Neutrophil (primary cell): ENCODE results near the gene CTDNEP1.

ENCODE experiments used
- H3K27ac ChIP-seq: fragments of 200-600 bp; sonication (generic); 2 replicates; pipeline ENCODE4 v1.5.1; 2016; ENCODE audit warnings: mild to moderate bottlenecking, moderate library complexity
- H3K27me3 ChIP-seq: fragments of 200-600 bp; sonication (generic); 2 replicates; pipeline ENCODE4 v1.6.0; 2016; ENCODE audit warnings: mild to moderate bottlenecking
- H3K36me3 ChIP-seq: fragments of 200-600 bp; sonication (generic); 2 replicates; pipeline ENCODE4 v1.5.1; 2017
- H3K4me1 ChIP-seq, 2 experiments: fragments of 200-600 bp in 1 of 2; sonication (generic) in 1 of 2; 1 replicate in 1 of 2; 2 replicates in 1 of 2; pipeline versions ENCODE4 v1.5.1 to v1.6.1; 2013 to 2016; ENCODE audit warnings: low read depth in 1 of 2, low read length in 1 of 2, mild to moderate bottlenecking in 1 of 2, moderate library complexity in 1 of 2; ENCODE audit not compliant: control insufficient read depth in 1 of 2, insufficient read depth in 1 of 2
- H3K4me3 ChIP-seq, 2 experiments: fragments of 200-600 bp in 1 of 2; sonication (generic) in 1 of 2; 1 replicate in 1 of 2; 2 replicates in 1 of 2; pipeline ENCODE4 v1.5.1; 2013 to 2016; ENCODE audit warnings: low read depth in 1 of 2, low read length in 1 of 2, mild to moderate bottlenecking in 1 of 2, moderate library complexity in 1 of 2
- H3K9me3 ChIP-seq: fragments of 200-600 bp; sonication (generic); 2 replicates; pipeline ENCODE4 v1.5.1; 2016
- TF ChIP-seq, protein P1 (sequence below): fragments of 200-600 bp; sonication (generic); IDR thresholded peaks from 2 replicates; pipeline ENCODE4 v1.5.1; 2016; ENCODE audit warnings: antibody characterized with exemption

The CTDNEP1 gene

DNA sequence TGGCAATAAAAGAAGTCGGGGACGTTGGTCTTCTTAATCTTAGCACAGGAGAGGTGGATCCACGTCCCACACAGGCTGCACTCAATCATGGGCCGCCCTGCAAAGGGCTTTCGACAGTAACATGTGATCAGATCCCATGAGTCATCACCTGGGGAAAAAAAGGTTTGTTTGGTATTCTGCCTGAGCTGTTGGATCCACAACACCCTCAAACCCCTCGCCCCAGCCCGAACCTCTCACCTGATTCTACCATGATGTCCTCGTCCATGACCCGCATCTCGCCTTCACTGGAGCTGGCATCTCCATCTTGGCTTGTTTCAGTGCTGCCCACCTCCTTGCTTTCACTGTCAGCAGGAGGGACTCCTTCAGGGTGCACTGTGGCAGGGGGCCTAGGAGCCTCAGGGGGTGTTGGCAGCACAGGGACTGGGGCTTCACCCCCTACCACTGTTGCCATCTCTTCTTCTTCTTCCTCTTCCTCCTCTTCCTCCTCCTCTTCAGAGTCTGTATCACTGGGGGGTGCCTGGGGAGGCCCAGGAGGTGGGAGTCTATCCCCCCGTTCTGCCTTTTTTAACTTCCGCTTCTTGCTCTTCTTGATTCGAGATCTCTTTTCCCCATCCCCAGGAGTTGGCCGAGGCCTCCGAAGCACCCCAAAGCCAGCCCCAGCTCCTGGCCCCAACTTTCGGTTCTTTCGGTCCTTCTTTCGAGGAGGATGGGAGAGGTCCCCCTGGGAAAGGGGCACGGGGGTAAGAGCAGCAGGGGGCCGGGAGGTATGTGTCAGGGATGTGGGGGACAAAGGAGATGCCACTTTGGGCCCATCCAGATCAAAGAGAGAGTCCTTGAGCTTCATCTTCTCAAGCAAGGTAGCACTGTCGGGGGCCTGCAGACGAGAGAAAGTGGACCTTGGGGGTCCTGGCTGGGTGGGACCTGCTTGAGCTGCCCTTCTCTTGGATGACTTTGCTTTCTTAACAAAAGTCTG is 15.6 kb downstream of the CTDNEP1 start:
- TF ChIP-seq, protein P1, sequence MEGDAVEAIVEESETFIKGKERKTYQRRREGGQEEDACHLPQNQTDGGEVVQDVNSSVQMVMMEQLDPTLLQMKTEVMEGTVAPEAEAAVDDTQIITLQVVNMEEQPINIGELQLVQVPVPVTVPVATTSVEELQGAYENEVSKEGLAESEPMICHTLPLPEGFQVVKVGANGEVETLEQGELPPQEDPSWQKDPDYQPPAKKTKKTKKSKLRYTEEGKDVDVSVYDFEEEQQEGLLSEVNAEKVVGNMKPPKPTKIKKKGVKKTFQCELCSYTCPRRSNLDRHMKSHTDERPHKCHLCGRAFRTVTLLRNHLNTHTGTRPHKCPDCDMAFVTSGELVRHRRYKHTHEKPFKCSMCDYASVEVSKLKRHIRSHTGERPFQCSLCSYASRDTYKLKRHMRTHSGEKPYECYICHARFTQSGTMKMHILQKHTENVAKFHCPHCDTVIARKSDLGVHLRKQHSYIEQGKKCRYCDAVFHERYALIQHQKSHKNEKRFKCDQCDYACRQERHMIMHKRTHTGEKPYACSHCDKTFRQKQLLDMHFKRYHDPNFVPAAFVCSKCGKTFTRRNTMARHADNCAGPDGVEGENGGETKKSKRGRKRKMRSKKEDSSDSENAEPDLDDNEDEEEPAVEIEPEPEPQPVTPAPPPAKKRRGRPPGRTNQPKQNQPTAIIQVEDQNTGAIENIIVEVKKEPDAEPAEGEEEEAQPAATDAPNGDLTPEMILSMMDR = no peak
- no peaks in the 10 kb centered on the region for H3K9me3 ChIP-seq
- H3K4me3 ChIP-seq = no peak overlapping the region
- peak overlapping the region; percentile 99 for H3K27ac ChIP-seq
- H3K4me1 ChIP-seq = peaks cover 56% of the 10 kb centered on the region in 2 experiments
- no peaks in the 10 kb centered on the region for H3K27me3 ChIP-seq
- peaks cover 43% of the 10 kb centered on the region for H3K36me3 ChIP-seq

DNA sequence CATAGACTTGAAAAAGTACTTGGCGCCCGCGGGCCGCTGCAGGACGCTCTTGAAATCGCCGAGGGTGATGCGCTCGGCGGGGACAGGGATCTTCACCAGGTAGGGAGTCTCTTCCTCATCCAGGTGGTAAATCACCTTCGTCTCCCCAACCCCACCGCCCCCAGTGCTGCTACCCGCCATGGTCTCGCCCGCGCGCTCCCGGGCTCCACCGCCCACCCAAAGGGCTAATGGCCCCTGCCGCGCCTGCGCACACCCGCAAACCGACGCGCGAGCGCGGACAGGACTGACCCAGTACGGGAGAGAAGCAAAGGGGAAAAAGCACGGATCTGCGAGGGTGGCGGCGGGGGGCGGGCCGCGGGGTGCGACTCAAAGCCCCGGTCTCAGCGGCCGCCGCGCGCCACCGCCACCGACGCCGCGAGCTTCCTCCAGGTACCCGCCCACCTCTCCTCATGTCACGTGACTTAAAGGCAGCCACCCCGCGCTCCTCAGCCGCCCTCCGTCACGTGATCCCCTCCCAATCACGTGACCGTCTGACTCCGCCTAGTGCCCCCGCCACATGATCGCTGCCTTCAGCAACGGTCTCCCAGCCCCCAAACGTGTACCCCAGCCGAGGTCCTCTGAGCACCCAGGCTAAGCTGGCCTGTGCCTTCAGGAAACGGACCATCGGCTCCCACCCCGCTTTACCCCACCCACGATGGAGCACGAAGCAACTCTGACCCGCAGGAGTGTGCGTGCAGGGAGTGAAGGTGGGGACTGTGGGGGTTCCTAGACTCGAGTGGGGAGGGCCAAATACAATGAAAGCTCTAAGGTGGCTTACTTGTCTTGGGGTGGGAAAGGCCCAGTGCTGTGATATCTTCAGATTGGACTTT is 17.2 kb downstream of the CTDNEP1 start, which contains the start of gene DVL2:
Gene DVL2 (minus strand): TSS at position 435 of the 869 bp plus-strand sequence. CDS start 255 bp downstream, at position 180.
- TF ChIP-seq, protein P1 = peak; percentile 35
- Histone ChIP-seq H3K9me3 (no peaks in the 10 kb centered on the region), H3K4me1 (peaks cover 41 to 42% of the 10 kb centered on the region in 2 experiments), H3K27me3 (no peaks in the 10 kb centered on the region), H3K4me3 (peak within 1 kb of the TSS; percentile 93 to 100), H3K36me3 (peaks cover 39% of the 10 kb centered on the region), H3K27ac (peak within 1 kb of the TSS; percentile 79)

DNA sequence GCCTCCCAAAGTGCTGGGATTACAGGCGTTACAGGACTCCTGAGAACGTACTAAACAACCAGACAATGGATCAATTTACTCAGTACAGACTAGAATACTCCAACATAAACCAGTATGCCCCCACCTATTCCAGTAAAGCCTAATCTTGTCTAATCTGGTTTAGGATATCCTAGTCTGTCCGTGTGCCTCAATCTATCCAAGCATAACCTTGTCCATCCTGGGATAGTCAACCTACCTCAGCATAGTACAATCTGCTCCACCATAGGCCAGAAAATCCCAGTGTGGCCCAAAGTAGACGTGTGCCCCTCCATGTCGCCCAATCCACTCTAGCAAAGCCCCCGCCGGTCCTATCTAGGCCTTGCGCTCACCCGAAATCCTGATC is 17.8 kb downstream of the CTDNEP1 start:
- Histone ChIP-seq H3K4me3 (peak overlapping the region; percentile 93 to 100), H3K27me3 (no peaks in the 10 kb centered on the region), H3K36me3 (peaks cover 40% of the 10 kb centered on the region), H3K27ac (peak overlapping the region; percentile 79), H3K9me3 (no peaks in the 10 kb centered on the region), H3K4me1 (peaks cover 41 to 42% of the 10 kb centered on the region in 2 experiments)
- TF ChIP-seq, protein P1 = no peak

- Histone ChIP-seq H3K27ac (no peak overlapping the region), H3K9me3 (no peaks in the 10 kb centered on the region), H3K4me3 (no peak overlapping the region), H3K27me3 (no peaks in the 10 kb centered on the region), H3K36me3 (peaks cover 43% of the 10 kb centered on the region), H3K4me1 (peaks cover 33 to 35% of the 10 kb centered on the region in 2 experiments)
- TF ChIP-seq, protein P1 = no peak
Measured at GRCh38 chr17:7232114-7232513, 19.4 kb downstream of the CTDNEP1 start.

- Histone ChIP-seq H3K27ac (no peak overlapping the region), H3K27me3 (no peaks in the 10 kb centered on the region), H3K4me1 (peaks cover 13 to 15% of the 10 kb centered on the region in 2 experiments), H3K9me3 (no peaks in the 10 kb centered on the region), H3K36me3 (peaks cover 41% of the 10 kb centered on the region), H3K4me3 (no peak overlapping the region)
- TF ChIP-seq, protein P1 = no peak
Measured at GRCh38 chr17:7229504-7229903, 22.0 kb downstream of the CTDNEP1 start.
